ENCODE results near the gene OTUD3.

OTUD3 gene

DNA sequence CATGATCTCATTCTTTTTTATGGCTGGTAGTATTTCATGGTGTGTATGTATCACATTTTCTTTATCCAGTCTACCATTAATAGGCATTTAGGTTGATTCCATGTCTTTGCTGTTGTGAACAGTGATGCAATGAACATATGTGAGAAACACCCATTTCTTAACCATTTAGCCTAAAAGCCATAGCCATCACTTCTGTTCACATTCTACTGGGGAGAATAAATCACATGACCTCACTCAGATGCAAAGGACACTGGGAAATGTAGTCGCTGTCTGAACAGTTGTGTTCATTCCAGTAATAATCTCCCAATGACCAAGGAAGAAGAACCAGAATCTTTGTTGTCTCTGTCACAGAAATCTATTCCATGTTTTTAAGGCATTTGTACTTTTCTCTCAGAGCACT, 56.3 kb downstream of the OTUD3 start:
- no peaks in the 10 kb centered on the region for H4K20me1 ChIP-seq (ENCODE audit: low read depth, low read length)
- no peaks in the 10 kb centered on the region for H3K9me2 ChIP-seq (replicated peaks; ENCODE audit: insufficient read depth, low read length)
- H3K9ac ChIP-seq (ENCODE audit: low read length), result no peak overlapping the region
- no peaks in the 10 kb centered on the region for H3K9me3 ChIP-seq (ENCODE audit: insufficient read depth, low read length)
- H3K27me3 ChIP-seq (ENCODE audit: low read length), result no peaks in the 10 kb centered on the region
- TF ChIP-seq, protein P1, sequence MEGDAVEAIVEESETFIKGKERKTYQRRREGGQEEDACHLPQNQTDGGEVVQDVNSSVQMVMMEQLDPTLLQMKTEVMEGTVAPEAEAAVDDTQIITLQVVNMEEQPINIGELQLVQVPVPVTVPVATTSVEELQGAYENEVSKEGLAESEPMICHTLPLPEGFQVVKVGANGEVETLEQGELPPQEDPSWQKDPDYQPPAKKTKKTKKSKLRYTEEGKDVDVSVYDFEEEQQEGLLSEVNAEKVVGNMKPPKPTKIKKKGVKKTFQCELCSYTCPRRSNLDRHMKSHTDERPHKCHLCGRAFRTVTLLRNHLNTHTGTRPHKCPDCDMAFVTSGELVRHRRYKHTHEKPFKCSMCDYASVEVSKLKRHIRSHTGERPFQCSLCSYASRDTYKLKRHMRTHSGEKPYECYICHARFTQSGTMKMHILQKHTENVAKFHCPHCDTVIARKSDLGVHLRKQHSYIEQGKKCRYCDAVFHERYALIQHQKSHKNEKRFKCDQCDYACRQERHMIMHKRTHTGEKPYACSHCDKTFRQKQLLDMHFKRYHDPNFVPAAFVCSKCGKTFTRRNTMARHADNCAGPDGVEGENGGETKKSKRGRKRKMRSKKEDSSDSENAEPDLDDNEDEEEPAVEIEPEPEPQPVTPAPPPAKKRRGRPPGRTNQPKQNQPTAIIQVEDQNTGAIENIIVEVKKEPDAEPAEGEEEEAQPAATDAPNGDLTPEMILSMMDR (IDR thresholded peaks at IDR 0.05; ENCODE audit: insufficient read depth, low read length, poor library complexity, severe bottlenecking), result no peak
- no peak for TF ChIP-seq EZH2phosphoT487 (conservative IDR thresholded peaks at IDR 0.05; ENCODE audit: low read length)
- H3K27ac ChIP-seq (ENCODE audit: low read depth, low read length), result no peak overlapping the region
- no peak overlapping the region for H3K4me3 ChIP-seq (ENCODE audit: insufficient read depth, low read length, poor library complexity, severe bottlenecking)
- no peak overlapping the region for H3K4me2 ChIP-seq (ENCODE audit: low read depth, low read length, poor library complexity, severe bottlenecking)
- no peaks in the 10 kb centered on the region for H3F3A ChIP-seq (ENCODE audit: insufficient read depth)
- H3K79me2 ChIP-seq (ENCODE audit: insufficient read depth, low read length), result no peaks in the 10 kb centered on the region
- no peak overlapping the region for H2AFZ ChIP-seq (ENCODE audit: low read depth, low read length, severe bottlenecking)
- H3K36me3 ChIP-seq (ENCODE audit: low read length), result no peaks in the 10 kb centered on the region

DNA sequence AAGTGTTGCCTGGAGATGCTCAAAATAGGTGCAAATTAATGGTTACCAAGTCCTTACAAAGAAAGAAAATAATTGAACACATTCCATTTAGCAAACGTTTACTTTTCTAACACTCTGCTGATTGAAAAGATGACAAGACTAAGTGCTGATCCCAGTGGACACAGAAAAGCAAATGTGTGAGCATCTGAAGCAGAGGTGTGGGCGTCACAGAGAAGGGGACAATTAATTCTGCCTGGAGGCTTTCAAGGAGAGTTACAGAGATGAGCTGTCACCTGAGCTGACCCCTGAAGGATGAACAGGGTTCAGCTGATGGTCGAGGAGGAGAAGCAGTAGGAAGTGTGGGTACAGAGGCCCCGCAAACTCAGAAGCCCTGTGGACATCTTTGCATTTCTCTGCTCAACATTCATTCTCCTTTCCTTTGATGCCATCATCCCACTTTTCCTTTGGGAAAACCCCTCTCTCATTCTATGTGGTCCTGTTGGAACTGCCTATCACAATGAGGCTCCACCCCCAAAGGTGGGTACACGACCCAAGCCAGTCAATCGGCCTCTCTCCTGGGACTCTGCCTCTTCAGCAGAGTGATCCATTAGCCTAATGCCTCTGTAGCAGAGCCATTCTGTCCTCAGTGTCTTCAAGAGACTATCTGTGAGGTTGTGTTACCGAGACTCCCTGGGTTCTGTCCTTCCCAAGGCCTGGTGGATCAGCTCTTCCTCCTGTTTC, 58.5 kb downstream of the OTUD3 start:
- H3K9me2 ChIP-seq (replicated peaks; ENCODE audit: insufficient read depth, low read length), result no peaks in the 10 kb centered on the region
- TF ChIP-seq EZH2phosphoT487 (conservative IDR thresholded peaks at IDR 0.05; ENCODE audit: low read length), result no peak
- TF ChIP-seq, protein P1 (IDR thresholded peaks at IDR 0.05; ENCODE audit: insufficient read depth, low read length, poor library complexity, severe bottlenecking), result no peak
- H3F3A ChIP-seq (ENCODE audit: insufficient read depth), result no peaks in the 10 kb centered on the region
- H3K4me2 ChIP-seq (ENCODE audit: low read depth, low read length, poor library complexity, severe bottlenecking), result no peak overlapping the region
- no peaks in the 10 kb centered on the region for H3K36me3 ChIP-seq (ENCODE audit: low read length)
- no peaks in the 10 kb centered on the region for H4K20me1 ChIP-seq (ENCODE audit: low read depth, low read length)
- H3K27ac ChIP-seq (ENCODE audit: low read depth, low read length), result no peak overlapping the region
- no peaks in the 10 kb centered on the region for H3K9me3 ChIP-seq (ENCODE audit: insufficient read depth, low read length)
- no peaks in the 10 kb centered on the region for H3K27me3 ChIP-seq (ENCODE audit: low read length)
- no peaks in the 10 kb centered on the region for H3K79me2 ChIP-seq (ENCODE audit: insufficient read depth, low read length)
- H3K9ac ChIP-seq (ENCODE audit: low read length), result no peak overlapping the region
- no peak overlapping the region for H3K4me3 ChIP-seq (ENCODE audit: insufficient read depth, low read length, poor library complexity, severe bottlenecking)
- H2AFZ ChIP-seq (ENCODE audit: low read depth, low read length, severe bottlenecking), result no peak overlapping the region

DNA sequence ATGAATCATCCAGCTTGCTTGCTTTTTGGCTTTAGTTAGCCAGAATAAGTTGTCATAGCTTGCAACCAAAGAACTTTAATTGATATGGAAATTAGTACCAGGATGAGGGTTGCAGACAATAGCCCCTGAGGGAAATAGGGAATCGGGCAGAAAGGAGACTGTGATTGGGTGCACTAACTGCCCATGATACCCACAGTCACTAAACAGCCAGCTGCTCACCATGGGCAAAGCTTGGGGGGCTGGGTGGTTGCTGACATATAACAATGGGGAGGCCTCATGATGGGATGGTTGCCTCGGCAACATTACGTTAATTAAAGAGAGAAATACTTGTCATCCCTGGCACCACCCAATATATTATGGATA, 59.0 kb downstream of the OTUD3 start:
- H3K79me2 ChIP-seq (ENCODE audit: insufficient read depth, low read length), result no peaks in the 10 kb centered on the region

More for the DNA sequence above, 59.0 kb downstream of the OTUD3 start:
- H3K9me2 ChIP-seq (replicated peaks; ENCODE audit: insufficient read depth, low read length), result no peaks in the 10 kb centered on the region
- no peaks in the 10 kb centered on the region for H3F3A ChIP-seq (ENCODE audit: insufficient read depth)
- no peak overlapping the region for H3K27ac ChIP-seq (ENCODE audit: low read depth, low read length)
- H3K4me3 ChIP-seq (ENCODE audit: insufficient read depth, low read length, poor library complexity, severe bottlenecking), result no peak overlapping the region
- H3K27me3 ChIP-seq (ENCODE audit: low read length), result no peaks in the 10 kb centered on the region
- no peak for TF ChIP-seq EZH2phosphoT487 (conservative IDR thresholded peaks at IDR 0.05; ENCODE audit: low read length)
- TF ChIP-seq, protein P1 (IDR thresholded peaks at IDR 0.05; ENCODE audit: insufficient read depth, low read length, poor library complexity, severe bottlenecking), result no peak
- no peak overlapping the region for H3K9ac ChIP-seq (ENCODE audit: low read length)
- no peaks in the 10 kb centered on the region for H3K36me3 ChIP-seq (ENCODE audit: low read length)
- H2AFZ ChIP-seq (ENCODE audit: low read depth, low read length, severe bottlenecking), result no peak overlapping the region
- no peaks in the 10 kb centered on the region for H4K20me1 ChIP-seq (ENCODE audit: low read depth, low read length)
- no peak overlapping the region for H3K4me2 ChIP-seq (ENCODE audit: low read depth, low read length, poor library complexity, severe bottlenecking)
- no peaks in the 10 kb centered on the region for H3K9me3 ChIP-seq (ENCODE audit: insufficient read depth, low read length)
